ENCODE measurements around the gene ERC2. TPM values are rescaled to one million over a fixed set of nuclear protein-coding genes. Genes with fewer than 3 reads are reported as not detected.

Gene ERC2
- total RNA-seq, 1 donor from 2014 or later = 48.3 TPM

DNA sequence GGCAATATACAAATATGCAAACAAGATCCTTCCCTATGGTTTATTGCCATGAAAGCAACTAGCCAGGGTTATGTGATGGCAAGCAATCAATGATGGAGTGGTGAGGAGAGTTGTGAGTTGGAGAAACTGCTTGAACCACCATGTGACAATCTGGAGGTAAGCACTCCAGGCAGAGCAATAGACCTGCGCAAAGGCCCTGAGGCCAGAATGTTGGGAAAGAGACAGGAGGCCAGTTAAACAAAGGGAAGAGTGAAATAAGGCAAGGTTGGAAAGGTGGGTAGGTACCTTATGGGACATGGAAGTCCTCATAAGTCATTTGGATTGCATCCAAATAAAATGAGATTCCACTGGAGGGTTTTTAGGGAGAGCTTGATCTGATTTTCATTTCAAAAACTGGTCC is 901.1 kb downstream of the ERC2 start:
- H3K36me3 Mint-ChIP-seq (ENCODE audit: unreplicated experiment) = peaks cover 7% of the 10 kb centered on the region
- no peak overlapping the region for H3K4me3 Mint-ChIP-seq (ENCODE audit: unreplicated experiment)
- H3K9me3 Mint-ChIP-seq (ENCODE audit: unreplicated experiment) = no peaks in the 10 kb centered on the region
- TF ChIP-seq CTCF (IDR thresholded peaks at IDR 0.05; ENCODE audit: partially characterized antibody, unreplicated experiment) = no peak
- H3K4me1 Mint-ChIP-seq (ENCODE audit: low read depth, unreplicated experiment) = peaks cover 9% of the 10 kb centered on the region
- H3K27me3 Mint-ChIP-seq (ENCODE audit: unreplicated experiment) = peaks cover 3% of the 10 kb centered on the region
- no peak overlapping the region for H3K27ac Mint-ChIP-seq (ENCODE audit: unreplicated experiment)
- no peak for DNase-seq

GRCh38 chr3:55565521-55565920 is 902.7 kb downstream of the ERC2 start:
- no peak for TF ChIP-seq CTCF (IDR thresholded peaks at IDR 0.05; ENCODE audit: partially characterized antibody, unreplicated experiment)
- peaks cover 5% of the 10 kb centered on the region for H3K27me3 Mint-ChIP-seq (ENCODE audit: unreplicated experiment)
- H3K36me3 Mint-ChIP-seq (ENCODE audit: unreplicated experiment) = peaks cover 7% of the 10 kb centered on the region
- no peak for DNase-seq
- no peaks in the 10 kb centered on the region for H3K9me3 Mint-ChIP-seq (ENCODE audit: unreplicated experiment)
- peaks cover 7% of the 10 kb centered on the region for H3K4me1 Mint-ChIP-seq (ENCODE audit: low read depth, unreplicated experiment)
- H3K27ac Mint-ChIP-seq (ENCODE audit: unreplicated experiment) = no peak overlapping the region
- H3K4me3 Mint-ChIP-seq (ENCODE audit: unreplicated experiment) = no peak overlapping the region

DNA sequence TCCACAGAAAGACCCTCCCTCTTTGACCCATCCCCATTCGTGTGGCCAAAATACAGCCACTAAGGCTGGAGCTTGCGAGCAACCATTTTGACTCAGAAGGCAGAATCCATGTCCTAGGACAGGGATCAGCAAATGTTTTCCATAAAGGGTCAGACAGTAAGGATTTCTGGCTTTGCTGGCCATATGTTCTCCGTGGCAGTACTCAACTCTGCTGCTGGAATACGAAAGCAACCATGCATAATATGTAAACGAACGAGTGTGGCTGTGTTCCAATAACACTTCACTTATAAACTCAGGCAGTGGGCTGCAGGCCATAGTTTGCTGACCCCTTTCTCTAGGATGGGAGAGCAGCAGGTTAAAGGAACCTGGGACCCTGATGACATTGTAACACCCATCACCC is 903.5 kb downstream of the ERC2 start:
- peaks cover 7% of the 10 kb centered on the region for H3K36me3 Mint-ChIP-seq (ENCODE audit: unreplicated experiment)
- H3K27ac Mint-ChIP-seq (ENCODE audit: unreplicated experiment) = no peak overlapping the region
- peaks cover 5% of the 10 kb centered on the region for H3K4me1 Mint-ChIP-seq (ENCODE audit: low read depth, unreplicated experiment)
- DNase-seq = no peak
- H3K27me3 Mint-ChIP-seq (ENCODE audit: unreplicated experiment) = peaks cover 5% of the 10 kb centered on the region
- no peak overlapping the region for H3K4me3 Mint-ChIP-seq (ENCODE audit: unreplicated experiment)
- no peak for TF ChIP-seq CTCF (IDR thresholded peaks at IDR 0.05; ENCODE audit: partially characterized antibody, unreplicated experiment)
- no peaks in the 10 kb centered on the region for H3K9me3 Mint-ChIP-seq (ENCODE audit: unreplicated experiment)

GRCh38 chr3:55562700-55563099 is 905.6 kb downstream of the ERC2 start:
- Mint-ChIP-seq H3K36me3 (ENCODE audit: unreplicated experiment) (no peaks in the 10 kb centered on the region), H3K4me3 (ENCODE audit: unreplicated experiment) (no peak overlapping the region), H3K4me1 (ENCODE audit: low read depth, unreplicated experiment) (peaks cover 5% of the 10 kb centered on the region), H3K27me3 (ENCODE audit: unreplicated experiment) (peaks cover 2% of the 10 kb centered on the region), H3K9me3 (ENCODE audit: unreplicated experiment) (no peaks in the 10 kb centered on the region), H3K27ac (ENCODE audit: unreplicated experiment) (no peak overlapping the region)
- DNase-seq = no peak
- no peak for TF ChIP-seq CTCF (IDR thresholded peaks at IDR 0.05; ENCODE audit: partially characterized antibody, unreplicated experiment)

DNA sequence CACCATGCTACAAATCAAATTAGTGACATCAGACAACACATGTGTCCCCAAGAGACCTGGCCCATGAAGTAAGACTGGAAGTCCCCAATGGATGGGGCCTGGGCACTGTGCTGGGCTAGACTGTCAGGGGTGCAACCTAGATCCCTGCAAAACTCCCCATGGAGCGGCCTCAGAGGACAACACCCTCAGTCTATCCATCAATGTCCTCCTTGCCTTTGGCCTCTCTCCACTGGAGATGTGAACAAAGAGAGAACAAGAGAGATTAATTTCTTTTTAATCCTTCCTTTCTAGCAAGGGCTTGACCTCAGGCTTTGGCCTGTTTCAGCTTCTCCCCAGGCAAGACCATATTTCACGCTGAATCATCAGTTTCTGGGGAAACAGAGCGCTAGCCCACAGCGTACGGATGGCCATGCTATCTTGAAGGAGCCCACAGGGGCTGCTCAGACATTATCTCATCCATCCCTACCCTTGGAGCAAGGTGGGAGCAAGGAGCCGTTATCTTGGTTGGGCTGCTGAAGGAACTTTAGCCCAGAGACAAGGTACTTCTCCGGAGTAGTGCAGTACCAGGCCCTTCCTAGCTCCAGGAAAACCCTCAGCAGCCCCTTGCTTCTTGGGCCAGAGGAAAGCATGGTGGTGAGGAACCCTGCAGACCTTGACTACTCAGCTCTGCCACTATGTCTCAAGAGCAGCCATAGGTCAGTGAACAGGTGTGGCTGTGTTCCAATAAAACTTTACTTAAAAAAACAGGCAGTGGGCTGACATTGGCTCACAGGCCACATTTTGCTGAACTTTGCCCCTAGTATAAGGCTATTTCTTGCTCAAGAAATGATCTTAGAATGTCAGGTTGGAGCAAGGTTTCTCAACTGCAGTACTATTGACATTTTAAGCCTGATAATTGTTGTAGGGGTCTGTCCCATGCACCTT is 908.5 kb downstream of the ERC2 start:
- no peaks in the 10 kb centered on the region for H3K9me3 Mint-ChIP-seq (ENCODE audit: unreplicated experiment)
- peaks cover 7% of the 10 kb centered on the region for H3K4me1 Mint-ChIP-seq (ENCODE audit: low read depth, unreplicated experiment)
- no peak for TF ChIP-seq CTCF (IDR thresholded peaks at IDR 0.05; ENCODE audit: partially characterized antibody, unreplicated experiment)
- H3K27me3 Mint-ChIP-seq (ENCODE audit: unreplicated experiment) = peaks cover 4% of the 10 kb centered on the region
- no peak overlapping the region for H3K4me3 Mint-ChIP-seq (ENCODE audit: unreplicated experiment)
- no peak overlapping the region for H3K27ac Mint-ChIP-seq (ENCODE audit: unreplicated experiment)
- DNase-seq = no peak
- no peaks in the 10 kb centered on the region for H3K36me3 Mint-ChIP-seq (ENCODE audit: unreplicated experiment)
